Measurements from ENCODE around the gene SLC4A4.

The SLC4A4 gene

GRCh38 chr4:71608678-71609071, 269.9 kb downstream of the SLC4A4 start:
- no peak for DNase-seq

- DNase-seq = no peak
Observed at GRCh38 chr4:71609167-71609566, 270.3 kb downstream of the SLC4A4 start.

GRCh38 chr4:71609651-71610050, 270.8 kb downstream of the SLC4A4 start:
- no peak for DNase-seq

- DNase-seq = no peak
Observed at GRCh38 chr4:71614621-71615020, 275.8 kb downstream of the SLC4A4 start.

GRCh38 chr4:71616168-71616811, 277.5 kb downstream of the SLC4A4 start:
- DNase-seq = no peak

All from retina (tissue), 1 donor.